Measurements from ENCODE around the gene MMP15. TPM values are rescaled to one million over a fixed set of nuclear protein-coding genes. Genes with fewer than 3 reads are reported as not detected.
"Not testable (repeated sequence)": the region's sequence is repeated elsewhere in the genome, so short reads cannot be mapped to it uniquely, and the experiment has no call there.

MMP15 gene
- total RNA-seq, 1 donor from 2014 or later, result 2.9 TPM

GRCh38 chr16:58094026-58094425 lies 68.5 kb downstream of the MMP15 start:
- intact Hi-C loops (cut with DNase I), result no loop called here
- no peak overlapping the region for H3K4me3 ChIP-seq
- DNase-seq (ENCODE audit: extremely low spot score in 2 of 2), result no peak
- no peak for TF ChIP-seq POLR2A (IDR thresholded peaks at IDR 0.05)
- TF ChIP-seq CTCF (IDR thresholded peaks at IDR 0.05), result no peak
- TF ChIP-seq POLR2AphosphoS5 (IDR thresholded peaks at IDR 0.05; ENCODE audit: insufficient read depth in 1 of 2, low read depth in 1 of 2), result no peak
- no peaks in the 10 kb centered on the region for H3K9me3 ChIP-seq
- no peaks in the 10 kb centered on the region for H3K27me3 ChIP-seq
- no peak overlapping the region for H3K27ac ChIP-seq
- H3K4me1 ChIP-seq, result no peaks in the 10 kb centered on the region
- no peaks in the 10 kb centered on the region for H3K36me3 ChIP-seq

DNA sequence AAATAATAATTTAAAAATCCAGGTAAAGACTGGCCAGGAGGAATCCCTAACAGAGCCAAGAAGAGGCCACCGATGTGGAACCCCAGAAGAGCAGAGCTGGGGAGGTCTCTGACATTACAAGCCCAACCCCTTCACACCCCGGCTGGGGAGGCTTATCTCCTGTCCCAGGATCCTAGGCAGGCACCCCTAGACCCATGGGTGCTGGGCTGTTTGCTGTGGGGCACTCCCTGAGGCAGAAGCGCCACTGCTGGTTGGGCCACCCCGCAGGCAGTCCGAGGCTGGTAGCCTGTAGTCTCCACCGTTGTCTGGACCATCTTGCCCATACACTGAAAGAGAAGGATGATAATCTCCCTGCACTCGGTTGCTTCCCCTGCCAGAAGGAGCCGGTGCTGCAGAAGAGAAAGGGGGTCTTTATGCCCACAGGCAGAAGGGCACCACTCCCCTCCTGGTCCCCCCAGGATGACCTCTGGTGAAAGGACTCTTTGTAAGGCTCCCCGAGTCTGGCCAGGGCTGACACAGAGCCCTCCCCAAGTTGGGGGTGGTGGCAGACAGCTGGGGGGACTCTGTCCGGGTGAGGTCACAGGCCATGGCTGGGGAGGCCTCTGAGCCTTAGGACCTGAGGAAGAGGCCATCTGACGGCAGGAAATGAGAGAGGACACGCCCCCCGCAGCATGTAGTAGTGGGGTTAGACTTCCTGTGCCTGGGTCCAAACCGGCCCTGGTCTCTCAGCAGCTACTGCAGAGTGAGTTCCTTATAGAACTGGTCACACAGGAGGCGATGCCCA lies 69.4 kb downstream of the MMP15 start:
- no peak overlapping the region for H3K4me3 ChIP-seq
- no peak for DNase-seq (ENCODE audit: extremely low spot score in 2 of 2)
- no peaks in the 10 kb centered on the region for H3K9me3 ChIP-seq
- H3K36me3 ChIP-seq, result no peaks in the 10 kb centered on the region
- intact Hi-C loops (cut with DNase I), result no loop called here
- TF ChIP-seq POLR2AphosphoS5 (IDR thresholded peaks at IDR 0.05; ENCODE audit: insufficient read depth in 1 of 2, low read depth in 1 of 2) (no peak), CTCF (IDR thresholded peaks at IDR 0.05) (no peak), POLR2A (IDR thresholded peaks at IDR 0.05) (no peak)
- H3K4me1 ChIP-seq, result no peaks in the 10 kb centered on the region
- H3K27me3 ChIP-seq, result no peaks in the 10 kb centered on the region
- no peak overlapping the region for H3K27ac ChIP-seq

DNA sequence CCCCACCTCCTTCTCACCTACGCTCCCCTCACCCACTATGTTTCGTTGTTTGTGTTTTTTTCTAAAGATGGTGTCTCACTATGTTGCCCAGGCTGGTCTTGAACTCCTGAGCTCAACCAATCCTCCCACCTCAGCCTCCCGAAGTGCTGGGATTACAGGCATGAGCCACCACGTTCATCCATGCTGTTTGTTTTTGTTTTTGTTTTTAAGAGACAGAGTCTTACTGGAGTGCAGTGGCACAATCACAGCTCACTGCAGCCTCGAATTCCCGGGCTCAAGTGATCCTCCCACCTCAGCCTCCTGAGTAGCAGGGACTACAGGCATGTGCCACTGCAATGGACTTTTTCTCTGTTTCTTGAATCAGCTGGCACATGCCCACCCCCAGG lies 70.0 kb downstream of the MMP15 start:
- H3K9me3 ChIP-seq; intact Hi-C loops (cut with DNase I); H3K4me3 ChIP-seq; H3K4me1 ChIP-seq; H3K36me3 ChIP-seq; H3K27me3 ChIP-seq; H3K27ac ChIP-seq; DNase-seq (ENCODE audit: extremely low spot score in 2 of 2): not testable (repeated sequence)

DNA sequence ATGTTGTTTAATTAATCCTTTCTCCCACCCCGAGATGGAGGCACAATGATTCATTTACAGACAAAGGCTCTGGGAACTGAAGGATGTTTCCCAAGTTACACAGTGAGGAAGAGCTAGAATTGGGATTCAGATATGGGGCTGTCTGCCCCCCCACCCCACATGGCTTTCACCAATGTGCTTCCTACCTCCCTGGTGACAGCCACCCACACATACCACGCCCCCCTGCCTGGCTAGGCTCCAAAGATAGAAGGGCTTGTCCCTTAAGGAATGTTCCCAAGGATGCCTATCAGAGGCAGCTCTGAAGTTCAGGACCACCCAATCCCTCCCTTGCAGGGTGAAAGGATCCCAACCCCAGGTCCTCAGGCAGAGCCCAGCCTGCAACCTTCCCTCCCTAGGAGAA lies 70.7 kb downstream of the MMP15 start:
- H3K36me3 ChIP-seq, result no peaks in the 10 kb centered on the region
- intact Hi-C loops (cut with DNase I), result no loop called here
- DNase-seq (ENCODE audit: extremely low spot score in 2 of 2), result no peak
- no peak overlapping the region for H3K27ac ChIP-seq
- TF ChIP-seq POLR2A (IDR thresholded peaks at IDR 0.05) (no peak), POLR2AphosphoS5 (IDR thresholded peaks at IDR 0.05; ENCODE audit: insufficient read depth in 1 of 2, low read depth in 1 of 2) (no peak), CTCF (IDR thresholded peaks at IDR 0.05) (no peak)
- H3K4me3 ChIP-seq, result no peak overlapping the region
- no peaks in the 10 kb centered on the region for H3K4me1 ChIP-seq
- H3K27me3 ChIP-seq, result no peaks in the 10 kb centered on the region
- no peaks in the 10 kb centered on the region for H3K9me3 ChIP-seq

Small RNAs within 50 kb of the gene (small RNA-seq; reads per million reads assigned to genes)
- gene RF00019, result not detected

Other genes starting within 250 kb of the MMP15 start
- 36.8 TPM for gene KIFC3, start 223.3 kb upstream of the MMP15 start, total RNA-seq
- not detected for gene CNGB1, start 54.6 kb upstream of the MMP15 start, total RNA-seq
- gene ZNF319, start 25.1 kb upstream of the MMP15 start, total RNA-seq, result 7.9 TPM
- 44.2 TPM for gene USB1, start 24.3 kb upstream of the MMP15 start, total RNA-seq
- 72.7 TPM for gene CFAP20, start 103.6 kb downstream of the MMP15 start, total RNA-seq
- 28.5 TPM for gene CSNK2A2, start 172.4 kb downstream of the MMP15 start, total RNA-seq